ENCODE results near the gene NEK2. TPM values are rescaled to one million over a fixed set of nuclear protein-coding genes. Genes with fewer than 3 reads are reported as not detected.

The NEK2 gene
- total RNA-seq, 2 donors from 2014 or later = 9.3 to 31.2 TPM

DNA sequence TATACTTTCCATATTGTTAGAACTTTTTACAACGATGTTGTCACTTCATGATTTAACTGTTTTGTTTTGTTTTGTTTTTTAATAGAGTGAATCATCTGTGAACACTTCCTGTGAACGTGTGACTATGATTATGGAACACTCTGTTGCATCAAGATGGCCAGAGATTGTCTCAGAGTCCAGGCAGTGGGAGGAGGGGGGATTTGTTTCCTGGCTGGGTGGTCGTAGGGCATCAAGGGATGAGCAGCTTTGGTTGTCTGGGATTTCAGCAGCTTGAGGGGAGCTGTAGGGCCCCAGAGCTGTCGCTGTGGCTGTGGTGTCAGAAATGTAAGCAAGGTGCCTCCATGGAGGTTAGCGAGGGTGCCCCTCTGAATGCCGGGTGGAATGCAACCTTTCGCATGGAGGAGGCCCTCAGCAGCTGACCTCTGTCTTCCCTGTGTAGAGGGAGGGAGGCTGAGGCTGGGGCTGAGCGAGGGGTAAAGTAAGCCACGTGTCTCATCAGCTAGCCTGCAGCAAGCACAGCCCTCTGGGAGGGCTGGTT lies 21.4 kb downstream of the NEK2 start:
- intact Hi-C loops (cut with DNase I) = loop anchor here (2.0 to 10.0 kb wide), 3 partner anchors 77 to 329 kb away; partner anchors contain the start of genes SLC30A1 and TRAF5

DNA sequence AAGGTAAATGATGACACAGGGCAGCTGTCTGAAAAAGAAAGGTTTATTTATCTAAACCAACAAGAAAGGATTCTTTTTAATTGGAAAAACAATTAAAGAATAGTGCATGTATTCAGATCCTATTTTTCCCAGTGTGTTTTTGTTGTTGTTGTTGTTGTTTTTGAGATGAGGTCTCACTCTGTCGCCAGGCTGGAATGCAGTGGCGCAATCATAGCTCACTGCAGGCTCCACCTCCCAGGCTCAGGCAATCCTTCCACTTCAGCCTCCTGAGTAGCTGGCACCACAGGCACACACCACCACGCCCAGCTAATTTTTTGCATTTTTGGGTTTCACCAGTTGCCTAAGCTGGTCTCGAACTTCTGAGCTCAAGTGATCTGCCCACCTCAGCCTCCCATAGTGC lies 22.1 kb downstream of the NEK2 start:
- Histone ChIP-seq H3K4me3 (no peak overlapping the region), H3K9me3 (no peaks in the 10 kb centered on the region), H3K9ac (ENCODE audit: low read depth in 2 of 2, low read length in 2 of 2) (no peak overlapping the region), H3K27ac (no peak overlapping the region), H3K36me3 (no peaks in the 10 kb centered on the region), H3K4me1 (no peaks in the 10 kb centered on the region), H3K27me3 (no peaks in the 10 kb centered on the region)
- intact Hi-C loops (cut with DNase I) = loop anchor here (5.0 to 10.0 kb wide), 2 partner anchors 76 to 328 kb away; partner anchors contain the start of genes SLC30A1 and TRAF5
- TF ChIP-seq, protein P1, sequence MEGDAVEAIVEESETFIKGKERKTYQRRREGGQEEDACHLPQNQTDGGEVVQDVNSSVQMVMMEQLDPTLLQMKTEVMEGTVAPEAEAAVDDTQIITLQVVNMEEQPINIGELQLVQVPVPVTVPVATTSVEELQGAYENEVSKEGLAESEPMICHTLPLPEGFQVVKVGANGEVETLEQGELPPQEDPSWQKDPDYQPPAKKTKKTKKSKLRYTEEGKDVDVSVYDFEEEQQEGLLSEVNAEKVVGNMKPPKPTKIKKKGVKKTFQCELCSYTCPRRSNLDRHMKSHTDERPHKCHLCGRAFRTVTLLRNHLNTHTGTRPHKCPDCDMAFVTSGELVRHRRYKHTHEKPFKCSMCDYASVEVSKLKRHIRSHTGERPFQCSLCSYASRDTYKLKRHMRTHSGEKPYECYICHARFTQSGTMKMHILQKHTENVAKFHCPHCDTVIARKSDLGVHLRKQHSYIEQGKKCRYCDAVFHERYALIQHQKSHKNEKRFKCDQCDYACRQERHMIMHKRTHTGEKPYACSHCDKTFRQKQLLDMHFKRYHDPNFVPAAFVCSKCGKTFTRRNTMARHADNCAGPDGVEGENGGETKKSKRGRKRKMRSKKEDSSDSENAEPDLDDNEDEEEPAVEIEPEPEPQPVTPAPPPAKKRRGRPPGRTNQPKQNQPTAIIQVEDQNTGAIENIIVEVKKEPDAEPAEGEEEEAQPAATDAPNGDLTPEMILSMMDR (IDR thresholded peaks at IDR 0.05) = no peak
- no peak for DNase-seq

More for the DNA sequence above, 21.4 kb downstream of the NEK2 start:
- no peaks in the 10 kb centered on the region for H3K36me3 ChIP-seq
- H3K9ac ChIP-seq (ENCODE audit: low read depth in 2 of 2, low read length in 2 of 2) = no peak overlapping the region
- no peak for DNase-seq
- H3K27me3 ChIP-seq = no peaks in the 10 kb centered on the region
- H3K4me1 ChIP-seq = no peaks in the 10 kb centered on the region
- H3K4me3 ChIP-seq = no peak overlapping the region
- TF ChIP-seq, protein P1 (IDR thresholded peaks at IDR 0.05) = no peak
- H3K9me3 ChIP-seq = no peaks in the 10 kb centered on the region
- H3K27ac ChIP-seq = no peak overlapping the region

DNA sequence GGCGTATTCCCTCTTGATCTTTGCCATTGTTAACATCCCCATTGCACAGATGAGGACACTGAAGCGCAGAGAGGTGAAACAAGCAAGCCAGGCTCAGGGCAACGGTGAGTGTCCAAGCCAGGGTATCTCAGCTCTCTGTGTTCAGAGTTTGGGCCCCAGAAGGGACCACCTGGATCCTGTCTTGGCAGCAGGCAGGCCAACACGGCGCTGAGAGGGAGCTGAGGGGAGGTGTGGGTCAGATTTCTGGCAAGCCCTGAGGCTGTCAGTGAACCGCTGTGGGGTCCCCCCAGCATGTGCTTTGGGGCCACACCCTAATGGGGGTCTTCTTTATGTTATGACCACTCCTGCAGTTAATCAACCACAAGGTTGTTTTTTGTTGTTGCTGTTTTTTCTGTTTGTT lies 23.1 kb downstream of the NEK2 start:
- TF ChIP-seq, protein P1 (IDR thresholded peaks at IDR 0.05) = no peak
- Histone ChIP-seq H3K9me3 (no peaks in the 10 kb centered on the region), H3K9ac (ENCODE audit: low read depth in 2 of 2, low read length in 2 of 2) (no peak overlapping the region), H3K4me3 (no peak overlapping the region), H3K36me3 (no peaks in the 10 kb centered on the region), H3K27me3 (no peaks in the 10 kb centered on the region), H3K27ac (no peak overlapping the region), H3K4me1 (no peaks in the 10 kb centered on the region)
- intact Hi-C loops (cut with DNase I) = loop anchor here (5.0 to 10.0 kb wide), 2 partner anchors 75 to 328 kb away; partner anchors contain the start of genes SLC30A1 and TRAF5
- DNase-seq = no peak

DNA sequence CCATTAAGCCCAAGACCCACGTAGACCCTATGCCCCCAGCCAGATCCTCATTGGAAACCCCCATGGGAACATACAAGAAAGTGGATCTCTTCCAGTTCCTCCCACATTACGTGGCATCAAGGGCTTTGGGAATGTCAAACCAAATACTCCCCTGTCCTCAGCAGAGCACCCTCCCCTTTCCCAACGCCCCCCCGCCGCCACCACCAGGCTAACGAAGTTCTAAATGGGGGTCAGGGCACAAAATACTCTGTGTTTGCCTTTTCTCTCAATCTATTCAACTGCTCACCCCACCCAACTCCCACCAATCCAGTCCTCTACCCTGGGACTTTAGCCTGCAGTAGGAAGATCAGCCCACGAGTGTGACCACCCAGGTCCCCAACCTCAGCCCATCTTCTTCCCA lies 24.5 kb downstream of the NEK2 start:
- Histone ChIP-seq H3K4me1 (no peaks in the 10 kb centered on the region), H3K27ac (no peak overlapping the region), H3K4me3 (no peak overlapping the region), H3K27me3 (no peaks in the 10 kb centered on the region), H3K36me3 (no peaks in the 10 kb centered on the region), H3K9me3 (no peaks in the 10 kb centered on the region), H3K9ac (ENCODE audit: low read depth in 2 of 2, low read length in 2 of 2) (no peak overlapping the region)
- no peak for DNase-seq
- TF ChIP-seq, protein P1 (IDR thresholded peaks at IDR 0.05) = no peak
- intact Hi-C loops (cut with DNase I) = loop anchor here (5.0 to 10.0 kb wide), 2 partner anchors 74 to 326 kb away; partner anchors contain the start of genes SLC30A1 and TRAF5

DNA sequence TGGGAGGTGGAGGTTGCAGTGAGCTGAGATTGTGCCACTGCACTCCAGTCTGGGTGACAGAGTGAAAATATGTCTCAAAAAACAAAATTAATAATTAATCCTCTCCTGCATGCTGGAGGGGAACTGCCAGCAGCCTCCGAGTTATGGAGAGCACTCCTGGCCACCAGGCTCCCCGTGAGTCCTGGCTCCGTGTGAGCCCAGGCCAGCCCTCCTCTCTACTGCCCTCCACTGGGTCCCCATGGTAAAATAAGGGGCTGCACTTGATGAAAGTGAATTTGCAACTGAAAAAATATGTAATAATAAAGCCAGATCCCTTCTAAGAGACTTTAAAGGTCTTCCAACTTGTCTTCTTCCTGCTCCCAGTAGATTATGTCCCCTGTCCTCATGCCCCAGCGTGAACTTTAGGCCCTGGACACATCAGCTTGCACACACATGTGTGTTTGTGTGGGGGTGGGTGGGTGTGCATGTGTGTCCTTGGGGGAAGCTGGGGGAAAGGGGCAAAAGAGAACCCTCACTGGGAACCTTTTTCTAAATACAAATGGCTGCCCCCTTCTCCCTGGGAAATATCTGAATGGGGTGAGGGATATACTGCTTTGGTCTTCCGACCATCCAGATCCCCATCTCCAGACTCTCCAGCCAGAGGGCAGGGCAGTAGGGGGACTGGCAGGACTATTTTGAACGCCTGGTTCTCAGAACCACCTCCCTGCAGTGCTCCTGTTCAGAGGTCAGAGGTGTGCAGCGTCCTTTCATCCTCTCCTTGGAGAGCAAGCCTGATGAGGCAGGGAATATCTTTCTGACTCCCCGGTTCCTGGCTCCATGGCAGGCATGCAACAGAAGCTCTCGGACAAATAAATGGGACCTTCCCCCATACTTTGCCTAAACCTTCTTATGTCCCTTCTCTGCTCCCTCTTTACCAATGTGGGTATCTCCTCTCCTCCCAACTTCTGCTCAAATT lies 26.2 kb downstream of the NEK2 start:
- Histone ChIP-seq H3K9ac (ENCODE audit: low read depth in 2 of 2, low read length in 2 of 2) (no peak overlapping the region), H3K9me3 (no peaks in the 10 kb centered on the region), H3K36me3 (no peaks in the 10 kb centered on the region), H3K27ac (no peak overlapping the region), H3K4me3 (no peak overlapping the region), H3K4me1 (no peaks in the 10 kb centered on the region), H3K27me3 (no peaks in the 10 kb centered on the region)
- DNase-seq = peak; percentile 45
- TF ChIP-seq, protein P1 (IDR thresholded peaks at IDR 0.05) = no peak
- intact Hi-C loops (cut with DNase I) = no loop called here
